ENCODE data around the gene NPHP1.
"Not testable (repeated sequence)": the region's sequence is repeated elsewhere in the genome, so short reads cannot be mapped to it uniquely, and the experiment has no call there.

Gene NPHP1

GRCh38 chr2:110220190-110220564 lies 15.4 kb upstream of the NPHP1 start:
- TF ChIP-seq, protein P1, sequence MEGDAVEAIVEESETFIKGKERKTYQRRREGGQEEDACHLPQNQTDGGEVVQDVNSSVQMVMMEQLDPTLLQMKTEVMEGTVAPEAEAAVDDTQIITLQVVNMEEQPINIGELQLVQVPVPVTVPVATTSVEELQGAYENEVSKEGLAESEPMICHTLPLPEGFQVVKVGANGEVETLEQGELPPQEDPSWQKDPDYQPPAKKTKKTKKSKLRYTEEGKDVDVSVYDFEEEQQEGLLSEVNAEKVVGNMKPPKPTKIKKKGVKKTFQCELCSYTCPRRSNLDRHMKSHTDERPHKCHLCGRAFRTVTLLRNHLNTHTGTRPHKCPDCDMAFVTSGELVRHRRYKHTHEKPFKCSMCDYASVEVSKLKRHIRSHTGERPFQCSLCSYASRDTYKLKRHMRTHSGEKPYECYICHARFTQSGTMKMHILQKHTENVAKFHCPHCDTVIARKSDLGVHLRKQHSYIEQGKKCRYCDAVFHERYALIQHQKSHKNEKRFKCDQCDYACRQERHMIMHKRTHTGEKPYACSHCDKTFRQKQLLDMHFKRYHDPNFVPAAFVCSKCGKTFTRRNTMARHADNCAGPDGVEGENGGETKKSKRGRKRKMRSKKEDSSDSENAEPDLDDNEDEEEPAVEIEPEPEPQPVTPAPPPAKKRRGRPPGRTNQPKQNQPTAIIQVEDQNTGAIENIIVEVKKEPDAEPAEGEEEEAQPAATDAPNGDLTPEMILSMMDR (IDR thresholded peaks at IDR 0.05; ENCODE audit: low read depth, low read length, missing control alignments): no peak
- peaks cover 19% of the 10 kb centered on the region for H3K27me3 ChIP-seq (replicated peaks)

GRCh38 chr2:110219496-110220189 lies 14.8 kb upstream of the NPHP1 start:
- in situ Hi-C loops (cut with HindIII; ENCODE audit: low pct_ligation_motif_present, low sequenced_read_pairs): no loop called here
- Histone ChIP-seq H3K27me3 (replicated peaks) (peaks cover 18% of the 10 kb centered on the region), H3K4me3 (ENCODE audit: low read depth, low read length) (no peak overlapping the region), H3K36me3 (replicated peaks) (no peaks in the 10 kb centered on the region), H3K27ac (no peak overlapping the region)
- peak; percentile 11 for DNase-seq
- TF ChIP-seq, protein P1 (IDR thresholded peaks at IDR 0.05; ENCODE audit: low read depth, low read length, missing control alignments): no peak

More at GRCh38 chr2:110220190-110220564, 15.4 kb upstream of the NPHP1 start:
- no peak overlapping the region for H3K4me3 ChIP-seq (ENCODE audit: low read depth, low read length)
- H3K27ac ChIP-seq: no peak overlapping the region
- no peak for DNase-seq
- in situ Hi-C loops (cut with HindIII; ENCODE audit: low pct_ligation_motif_present, low sequenced_read_pairs): no loop called here
- H3K36me3 ChIP-seq (replicated peaks): no peaks in the 10 kb centered on the region

DNA sequence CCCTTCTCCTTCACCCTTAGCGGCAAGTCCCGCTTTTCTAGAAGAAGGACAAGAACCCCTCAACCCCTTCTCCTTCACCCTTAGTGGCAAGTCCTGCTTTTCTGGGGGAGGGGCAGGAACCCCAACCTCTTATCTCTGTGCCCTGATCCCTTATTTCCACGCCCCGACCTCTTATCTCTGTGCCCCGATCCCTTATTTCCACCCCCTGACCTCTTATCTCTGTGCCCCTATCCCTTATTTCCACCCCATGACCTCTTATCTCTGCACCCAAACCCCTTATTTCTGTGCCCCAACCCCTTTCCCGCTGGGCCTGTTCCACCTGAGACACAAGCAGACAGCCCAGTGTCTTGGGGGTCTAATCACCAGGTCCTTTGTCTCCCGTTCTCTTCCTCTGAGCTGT lies 14.1 kb upstream of the NPHP1 start:
- H3K27ac ChIP-seq; H3K36me3 ChIP-seq (replicated peaks); in situ Hi-C loops (cut with HindIII; ENCODE audit: low pct_ligation_motif_present, low sequenced_read_pairs); H3K4me3 ChIP-seq (ENCODE audit: low read depth, low read length); DNase-seq: not testable (repeated sequence)
- peaks cover 14% of the 10 kb centered on the region for H3K27me3 ChIP-seq (replicated peaks)

DNA sequence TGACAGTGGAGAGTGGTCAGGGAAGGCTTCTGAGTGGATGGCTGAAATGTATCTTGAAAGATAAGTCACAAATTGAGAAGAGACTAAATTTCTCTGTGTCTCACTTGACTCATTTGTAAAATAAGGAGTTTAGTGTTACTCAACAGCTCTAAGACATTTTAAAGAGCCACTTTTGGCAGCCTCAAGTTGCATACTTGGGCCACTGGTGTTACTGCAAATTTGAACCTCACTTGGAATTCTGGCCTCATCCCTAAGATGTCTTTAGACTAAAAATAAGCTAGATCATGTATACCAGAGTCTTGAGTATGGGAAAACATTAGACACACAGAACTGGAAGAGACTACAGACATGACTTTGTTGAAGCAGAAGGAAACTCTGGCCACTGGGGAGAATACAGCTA lies 12.0 kb upstream of the NPHP1 start:
- DNase-seq: no peak
- peaks cover 4% of the 10 kb centered on the region for H3K27me3 ChIP-seq (replicated peaks)
- in situ Hi-C loops (cut with HindIII; ENCODE audit: low pct_ligation_motif_present, low sequenced_read_pairs): no loop called here
- H3K27ac ChIP-seq: no peak overlapping the region
- no peak overlapping the region for H3K4me3 ChIP-seq (ENCODE audit: low read depth, low read length)
- no peaks in the 10 kb centered on the region for H3K36me3 ChIP-seq (replicated peaks)
- TF ChIP-seq, protein P1 (IDR thresholded peaks at IDR 0.05; ENCODE audit: low read depth, low read length, missing control alignments): no peak

DNA sequence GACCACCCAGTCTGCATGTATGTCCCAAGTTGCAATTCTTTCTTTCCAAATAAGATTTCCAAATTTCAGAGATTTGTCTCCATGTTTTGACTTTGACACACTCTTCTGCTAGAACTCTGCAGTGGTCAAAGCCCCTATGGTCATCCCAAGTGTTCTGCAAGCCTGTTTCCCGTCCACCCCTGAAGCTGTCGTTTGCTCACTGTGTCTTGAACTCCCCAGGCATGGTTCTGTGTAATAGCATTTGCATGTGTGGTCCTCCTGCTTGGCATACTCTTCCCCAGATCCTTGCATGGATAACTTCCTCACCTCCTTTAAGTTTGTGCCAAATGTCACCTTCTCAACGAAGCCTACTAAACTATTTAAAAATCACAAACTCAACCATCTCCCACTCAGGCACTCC lies 11.4 kb upstream of the NPHP1 start:
- in situ Hi-C loops (cut with HindIII; ENCODE audit: low pct_ligation_motif_present, low sequenced_read_pairs): no loop called here
- DNase-seq: no peak
- Histone ChIP-seq H3K4me3 (ENCODE audit: low read depth, low read length) (no peak overlapping the region), H3K27ac (no peak overlapping the region), H3K27me3 (replicated peaks) (peaks cover 2% of the 10 kb centered on the region), H3K36me3 (replicated peaks) (no peaks in the 10 kb centered on the region)
- TF ChIP-seq, protein P1 (IDR thresholded peaks at IDR 0.05; ENCODE audit: low read depth, low read length, missing control alignments): no peak

- Histone ChIP-seq H3K27me3 (replicated peaks) (peaks cover 2% of the 10 kb centered on the region), H3K36me3 (replicated peaks) (no peaks in the 10 kb centered on the region), H3K27ac (no peak overlapping the region), H3K4me3 (ENCODE audit: low read depth, low read length) (no peak overlapping the region)
- in situ Hi-C loops (cut with HindIII; ENCODE audit: low pct_ligation_motif_present, low sequenced_read_pairs): no loop called here
- DNase-seq: no peak
- TF ChIP-seq, protein P1 (IDR thresholded peaks at IDR 0.05; ENCODE audit: low read depth, low read length, missing control alignments): no peak
Observed at GRCh38 chr2:110215566-110216158, 10.8 kb upstream of the NPHP1 start.

Measured in brain microvascular endothelial cell (primary cell).